Panc1 (cell line): ENCODE results near the gene DDX10.

Experiments used
- POLR2AphosphoS5 ChIP-seq: IDR thresholded peaks from 2 replicates; pipeline ENCODE4 v1.6.1; 2012; ENCODE audit warnings: mild to moderate bottlenecking, low read depth, low read length, moderate library complexity
- TCF7L2 ChIP-seq: IDR thresholded peaks from 2 replicates; pipeline ENCODE4 v1.6.1; 2011; ENCODE audit warnings: mild to moderate bottlenecking, low read depth, low read length, inconsistent platforms
- TF ChIP-seq, protein P1 (sequence below): fragments of 450-650 bp; IDR thresholded peaks from 2 replicates; pipeline ENCODE4 v1.5.1; 2017; ENCODE audit warnings: mild to moderate bottlenecking
- TF ChIP-seq, protein P2 (sequence below), 2 experiments: IDR thresholded peaks; 2 replicates each; pipeline ENCODE4 v1.6.1; 2011 to 2012; ENCODE audit warnings: low read depth in 2 of 2, control low read depth in 1 of 2, low read length in 1 of 2, mild to moderate bottlenecking in 1 of 2, moderate library complexity in 1 of 2; ENCODE audit not compliant: insufficient read depth in 1 of 2

GRCh38 chr11:108945341-108945740 is 280.5 kb downstream of the DDX10 start:
- TF ChIP-seq POLR2AphosphoS5 (no peak), TCF7L2 (no peak)
- TF ChIP-seq, protein P1, sequence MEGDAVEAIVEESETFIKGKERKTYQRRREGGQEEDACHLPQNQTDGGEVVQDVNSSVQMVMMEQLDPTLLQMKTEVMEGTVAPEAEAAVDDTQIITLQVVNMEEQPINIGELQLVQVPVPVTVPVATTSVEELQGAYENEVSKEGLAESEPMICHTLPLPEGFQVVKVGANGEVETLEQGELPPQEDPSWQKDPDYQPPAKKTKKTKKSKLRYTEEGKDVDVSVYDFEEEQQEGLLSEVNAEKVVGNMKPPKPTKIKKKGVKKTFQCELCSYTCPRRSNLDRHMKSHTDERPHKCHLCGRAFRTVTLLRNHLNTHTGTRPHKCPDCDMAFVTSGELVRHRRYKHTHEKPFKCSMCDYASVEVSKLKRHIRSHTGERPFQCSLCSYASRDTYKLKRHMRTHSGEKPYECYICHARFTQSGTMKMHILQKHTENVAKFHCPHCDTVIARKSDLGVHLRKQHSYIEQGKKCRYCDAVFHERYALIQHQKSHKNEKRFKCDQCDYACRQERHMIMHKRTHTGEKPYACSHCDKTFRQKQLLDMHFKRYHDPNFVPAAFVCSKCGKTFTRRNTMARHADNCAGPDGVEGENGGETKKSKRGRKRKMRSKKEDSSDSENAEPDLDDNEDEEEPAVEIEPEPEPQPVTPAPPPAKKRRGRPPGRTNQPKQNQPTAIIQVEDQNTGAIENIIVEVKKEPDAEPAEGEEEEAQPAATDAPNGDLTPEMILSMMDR: no peak
- TF ChIP-seq, protein P2, sequence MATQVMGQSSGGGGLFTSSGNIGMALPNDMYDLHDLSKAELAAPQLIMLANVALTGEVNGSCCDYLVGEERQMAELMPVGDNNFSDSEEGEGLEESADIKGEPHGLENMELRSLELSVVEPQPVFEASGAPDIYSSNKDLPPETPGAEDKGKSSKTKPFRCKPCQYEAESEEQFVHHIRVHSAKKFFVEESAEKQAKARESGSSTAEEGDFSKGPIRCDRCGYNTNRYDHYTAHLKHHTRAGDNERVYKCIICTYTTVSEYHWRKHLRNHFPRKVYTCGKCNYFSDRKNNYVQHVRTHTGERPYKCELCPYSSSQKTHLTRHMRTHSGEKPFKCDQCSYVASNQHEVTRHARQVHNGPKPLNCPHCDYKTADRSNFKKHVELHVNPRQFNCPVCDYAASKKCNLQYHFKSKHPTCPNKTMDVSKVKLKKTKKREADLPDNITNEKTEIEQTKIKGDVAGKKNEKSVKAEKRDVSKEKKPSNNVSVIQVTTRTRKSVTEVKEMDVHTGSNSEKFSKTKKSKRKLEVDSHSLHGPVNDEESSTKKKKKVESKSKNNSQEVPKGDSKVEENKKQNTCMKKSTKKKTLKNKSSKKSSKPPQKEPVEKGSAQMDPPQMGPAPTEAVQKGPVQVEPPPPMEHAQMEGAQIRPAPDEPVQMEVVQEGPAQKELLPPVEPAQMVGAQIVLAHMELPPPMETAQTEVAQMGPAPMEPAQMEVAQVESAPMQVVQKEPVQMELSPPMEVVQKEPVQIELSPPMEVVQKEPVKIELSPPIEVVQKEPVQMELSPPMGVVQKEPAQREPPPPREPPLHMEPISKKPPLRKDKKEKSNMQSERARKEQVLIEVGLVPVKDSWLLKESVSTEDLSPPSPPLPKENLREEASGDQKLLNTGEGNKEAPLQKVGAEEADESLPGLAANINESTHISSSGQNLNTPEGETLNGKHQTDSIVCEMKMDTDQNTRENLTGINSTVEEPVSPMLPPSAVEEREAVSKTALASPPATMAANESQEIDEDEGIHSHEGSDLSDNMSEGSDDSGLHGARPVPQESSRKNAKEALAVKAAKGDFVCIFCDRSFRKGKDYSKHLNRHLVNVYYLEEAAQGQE (IDR thresholded peaks at IDR 0.05; ENCODE audit: insufficient read depth in 1 of 2, low read depth in 2 of 2, low read length in 1 of 2): no peak
